Prostate gland (tissue), 2 donors: ENCODE data around the gene NFU1. TPM values are rescaled to one million over a fixed set of nuclear protein-coding genes. Genes with fewer than 3 reads are reported as not detected.

Experiments
- DNase-seq: peaks from one replicate; pipeline ENCODE4 v3.0.0-alpha.2; 2019; ENCODE audit warnings: low spot score
- H3K27ac ChIP-seq, 2 donors: fragments of 200-600 bp; sonication (generic); 2 replicates each; pipeline ENCODE4 v1.5.1; 2017 to 2019
- H3K27me3 ChIP-seq: fragments of 200-600 bp; sonication (generic); replicated peaks from 2 replicates; pipeline ENCODE4 v1.5.1; 2019; ENCODE audit not compliant: insufficient read depth
- H3K36me3 ChIP-seq, 2 donors: fragments of 200-600 bp; sonication (generic); 1 replicate in 1 of 2; 2 replicates in 1 of 2; pipeline versions ENCODE4 v1.5.1 to v1.8.1; 2017 to 2019
- H3K4me1 ChIP-seq: fragments of 200-600 bp; sonication (generic); replicated peaks from 2 replicates; pipeline ENCODE4 v1.5.1; 2019
- H3K4me3 ChIP-seq, 2 donors: fragments of 200-600 bp; sonication (generic); 2 replicates each; pipeline ENCODE4 v1.5.1; 2017 to 2019
- H3K9me3 ChIP-seq: fragments of 200-600 bp; sonication (generic); 2 replicates; pipeline ENCODE4 v1.5.1; 2017
- POLR2A ChIP-seq: fragments of 450-650 bp; IDR thresholded peaks from one replicate; pipeline ENCODE4 v1.6.1; 2016; ENCODE audit warnings: antibody characterized with exemption, mild to moderate bottlenecking
- POLR2AphosphoS5 ChIP-seq: sonication (generic); formaldehyde crosslinking; IDR thresholded peaks from one replicate; pipeline ENCODE4 v1.6.1; 2017; ENCODE audit warnings: antibody characterized with exemption
- WGBS: methylation state at CpG from one replicate; pipeline ENCODE4 v1.1.5; 2018; 5-methylcytosine and 5-hydroxymethylcytosine counted together
- intact Hi-C: fragments of 100-400 bp; cut with DNase I; formaldehyde crosslinking; loops from one replicate; pipeline ENCODE4 v1.14.2; 2022
- total RNA-seq, 2 donors: library from RNA; depleted of rRNA; stranded (reverse); fragments of >200 nt; gene quantifications; one replicate each; pipeline ENCODE4 v1.1.0, GENCODE V29; 2016
- TF ChIP-seq, protein P1 (sequence below), 4 experiments: fragments of 200-600 bp in 2 of 4; fragments of 450-650 bp in 2 of 4; sonication (generic) in 2 of 4; IDR thresholded peaks; 1 replicate in 3 of 4; 2 replicates in 1 of 4; pipeline ENCODE4 v1.5.1; 2016 to 2019; ENCODE audit warnings: antibody characterized with exemption in 4 of 4, mild to moderate bottlenecking in 2 of 4, moderate library complexity in 2 of 4

NFU1 gene
- total RNA-seq, 2 donors from 2014 or later: 33.4 to 42.0 TPM

DNA sequence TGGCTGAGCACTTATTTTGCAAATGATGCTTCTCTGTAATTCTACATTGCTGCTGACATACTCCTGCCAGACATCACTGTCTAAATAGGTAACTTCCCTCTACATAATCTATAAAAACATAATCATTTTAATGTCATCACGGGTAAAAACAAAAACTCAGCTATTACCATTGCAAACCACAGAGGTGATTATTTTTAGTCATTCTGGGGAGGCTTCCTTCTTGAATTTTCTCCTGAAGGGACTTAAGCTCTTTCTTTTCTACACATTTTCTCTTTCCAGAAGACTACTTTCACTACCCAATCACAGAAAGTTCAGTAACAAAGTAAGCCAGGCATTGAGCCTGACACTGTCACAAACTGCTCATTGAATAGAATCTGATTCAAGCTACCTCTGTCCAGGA, 40.4 kb upstream of the NFU1 start:
- no peak overlapping the region for H3K4me3 ChIP-seq
- DNase-seq: no peak
- no peaks in the 10 kb centered on the region for H3K9me3 ChIP-seq
- no peak for TF ChIP-seq POLR2A
- TF ChIP-seq, protein P1, sequence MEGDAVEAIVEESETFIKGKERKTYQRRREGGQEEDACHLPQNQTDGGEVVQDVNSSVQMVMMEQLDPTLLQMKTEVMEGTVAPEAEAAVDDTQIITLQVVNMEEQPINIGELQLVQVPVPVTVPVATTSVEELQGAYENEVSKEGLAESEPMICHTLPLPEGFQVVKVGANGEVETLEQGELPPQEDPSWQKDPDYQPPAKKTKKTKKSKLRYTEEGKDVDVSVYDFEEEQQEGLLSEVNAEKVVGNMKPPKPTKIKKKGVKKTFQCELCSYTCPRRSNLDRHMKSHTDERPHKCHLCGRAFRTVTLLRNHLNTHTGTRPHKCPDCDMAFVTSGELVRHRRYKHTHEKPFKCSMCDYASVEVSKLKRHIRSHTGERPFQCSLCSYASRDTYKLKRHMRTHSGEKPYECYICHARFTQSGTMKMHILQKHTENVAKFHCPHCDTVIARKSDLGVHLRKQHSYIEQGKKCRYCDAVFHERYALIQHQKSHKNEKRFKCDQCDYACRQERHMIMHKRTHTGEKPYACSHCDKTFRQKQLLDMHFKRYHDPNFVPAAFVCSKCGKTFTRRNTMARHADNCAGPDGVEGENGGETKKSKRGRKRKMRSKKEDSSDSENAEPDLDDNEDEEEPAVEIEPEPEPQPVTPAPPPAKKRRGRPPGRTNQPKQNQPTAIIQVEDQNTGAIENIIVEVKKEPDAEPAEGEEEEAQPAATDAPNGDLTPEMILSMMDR (IDR thresholded peaks at IDR 0.05): no peak
- TF ChIP-seq POLR2AphosphoS5: no peak
- no peak overlapping the region for H3K27ac ChIP-seq
- 77% methylated on average over 1 of the region's 1 CpG for WGBS
- H3K36me3 ChIP-seq: no peaks in the 10 kb centered on the region
- H3K4me1 ChIP-seq: no peaks in the 10 kb centered on the region
- H3K27me3 ChIP-seq: no peaks in the 10 kb centered on the region
- intact Hi-C loops: no loop called here

DNA sequence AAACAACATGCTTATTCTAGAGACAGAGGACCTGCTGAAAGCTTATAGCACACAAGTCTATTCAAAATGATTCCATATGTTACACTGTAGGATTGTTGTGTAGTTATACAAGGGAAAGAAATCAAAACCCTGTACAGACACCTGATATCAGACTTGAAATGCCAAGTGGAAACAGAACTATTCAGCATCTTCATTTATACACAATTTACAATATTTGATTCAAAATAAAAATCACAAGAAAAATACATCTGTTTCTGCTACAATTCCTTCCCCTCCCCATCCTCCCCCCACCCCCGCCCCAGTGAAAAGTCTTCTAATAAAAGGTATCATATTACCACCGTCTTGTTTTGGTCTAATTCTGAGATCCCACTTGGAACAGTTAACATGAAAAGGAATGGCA, 37.5 kb upstream of the NFU1 start:
- intact Hi-C loops: no loop called here
- H3K4me3 ChIP-seq: no peak overlapping the region

DNA sequence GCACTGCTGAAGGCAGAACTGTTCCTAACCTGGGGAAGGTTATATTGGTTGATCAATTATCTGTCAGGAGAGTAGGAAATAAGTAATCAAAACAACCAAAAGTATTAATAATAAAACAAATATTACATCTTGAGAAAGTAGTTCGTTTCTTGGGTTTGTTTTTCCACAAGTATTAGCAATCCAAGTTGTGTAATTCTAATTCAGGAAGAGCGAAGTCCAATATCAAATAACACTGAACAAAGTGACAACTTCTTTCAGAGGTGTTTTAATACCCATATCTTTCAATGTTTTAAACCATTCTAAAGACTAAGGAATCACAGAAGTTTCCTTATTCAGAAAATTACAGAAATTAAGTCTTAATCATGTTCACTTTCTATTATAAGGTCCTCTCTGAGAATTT, 34.6 kb upstream of the NFU1 start:
- Histone ChIP-seq H3K27me3 (no peaks in the 10 kb centered on the region), H3K36me3 (no peaks in the 10 kb centered on the region), H3K4me3 (no peak overlapping the region), H3K27ac (no peak overlapping the region), H3K9me3 (no peaks in the 10 kb centered on the region), H3K4me1 (no peaks in the 10 kb centered on the region)
- intact Hi-C loops: no loop called here
- 87% methylated on average over 2 of the region's 2 CpGs for WGBS
- DNase-seq: no peak
- TF ChIP-seq, protein P1 (IDR thresholded peaks at IDR 0.05): no peak
- TF ChIP-seq POLR2A (no peak), POLR2AphosphoS5 (no peak)

More for the DNA sequence above, 37.5 kb upstream of the NFU1 start:
- TF ChIP-seq POLR2A (no peak), POLR2AphosphoS5 (no peak)
- TF ChIP-seq, protein P1 (IDR thresholded peaks at IDR 0.05): no peak
- Histone ChIP-seq H3K4me1 (no peaks in the 10 kb centered on the region), H3K36me3 (no peaks in the 10 kb centered on the region), H3K27ac (no peak overlapping the region), H3K27me3 (no peaks in the 10 kb centered on the region), H3K9me3 (no peaks in the 10 kb centered on the region)
- WGBS: 26% methylated on average over 2 of the region's 2 CpGs
- no peak for DNase-seq

DNA sequence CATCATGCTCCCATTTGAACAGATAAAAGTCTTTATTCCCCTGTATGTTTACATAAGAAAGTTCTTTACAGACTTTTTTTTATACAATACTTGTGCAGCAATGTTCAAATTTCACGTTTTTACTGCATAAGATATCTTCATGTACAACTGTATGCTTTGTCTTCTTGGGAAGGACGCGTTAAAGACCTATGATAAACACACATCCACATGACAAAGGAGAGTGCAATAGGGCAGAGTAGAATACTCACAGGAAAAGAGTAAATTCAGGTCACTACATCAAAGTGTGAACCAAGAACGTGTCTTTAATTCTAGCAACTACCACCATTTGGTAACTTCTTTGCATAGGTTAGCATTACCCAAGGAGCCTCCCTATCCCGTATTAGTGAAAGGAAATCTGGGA, 33.7 kb upstream of the NFU1 start:
- H3K27ac ChIP-seq: no peak overlapping the region

DNA sequence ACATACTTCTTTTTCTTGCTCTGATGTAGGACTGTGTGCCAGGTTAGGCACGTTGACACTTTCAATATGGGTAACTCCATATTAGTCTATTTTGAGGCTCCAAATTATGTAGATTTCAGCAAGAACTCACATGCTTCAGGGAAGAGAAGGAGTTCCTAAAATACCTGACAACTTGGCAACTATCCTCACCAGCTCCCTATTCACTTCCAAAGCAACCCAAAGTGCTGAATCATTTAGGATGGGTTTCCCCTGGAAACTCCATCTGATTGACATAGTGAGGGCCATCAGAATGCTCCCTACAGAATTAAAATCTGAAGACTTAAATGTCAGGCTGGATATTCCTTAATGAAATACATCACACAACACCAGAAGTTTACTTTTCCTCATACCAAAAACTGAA, 32.5 kb upstream of the NFU1 start:
- Histone ChIP-seq H3K4me1 (no peaks in the 10 kb centered on the region), H3K27me3 (no peaks in the 10 kb centered on the region), H3K36me3 (no peaks in the 10 kb centered on the region), H3K9me3 (no peaks in the 10 kb centered on the region), H3K4me3 (no peak overlapping the region), H3K27ac (no peak overlapping the region)
- WGBS: 48% methylated on average over 1 of the region's 1 CpG
- intact Hi-C loops: no loop called here
- TF ChIP-seq POLR2AphosphoS5: no peak
- no peak for TF ChIP-seq POLR2A
- TF ChIP-seq, protein P1 (IDR thresholded peaks at IDR 0.05): no peak
- DNase-seq: no peak

More for the DNA sequence above, 33.7 kb upstream of the NFU1 start:
- Histone ChIP-seq H3K27me3 (no peaks in the 10 kb centered on the region), H3K4me3 (no peak overlapping the region), H3K36me3 (no peaks in the 10 kb centered on the region), H3K9me3 (no peaks in the 10 kb centered on the region), H3K4me1 (no peaks in the 10 kb centered on the region)
- intact Hi-C loops: no loop called here
- WGBS: 63% methylated on average over 5 of the region's 5 CpGs
- no peak for TF ChIP-seq POLR2A
- TF ChIP-seq, protein P1 (IDR thresholded peaks at IDR 0.05): no peak
- no peak for DNase-seq
